Brain microvascular endothelial cell (primary cell): Measurements from ENCODE around the gene DDX54.

ENCODE experiments used
- DNase-seq: peaks from one replicate; pipeline ENCODE4 v3.0.0-alpha.2; 2020
- H3K27ac ChIP-seq: fragments of 250-450 bp; sonication (Bioruptor Pico); 2 replicates; pipeline ENCODE4 v1.5.1; 2020; ENCODE audit warnings: mild to moderate bottlenecking, moderate library complexity
- H3K27me3 ChIP-seq: fragments of 250-450 bp; sonication (Bioruptor Pico); replicated peaks from 2 replicates; pipeline ENCODE4 v1.5.1; 2020; ENCODE audit warnings: mild to moderate bottlenecking
- H3K36me3 ChIP-seq: fragments of 250-450 bp; sonication (Bioruptor Pico); replicated peaks from 2 replicates; pipeline ENCODE4 v1.5.1; 2020; ENCODE audit warnings: mild to moderate bottlenecking
- H3K4me3 ChIP-seq: 2 replicates; pipeline ENCODE4 v1.5.1; 2011; ENCODE audit warnings: low read depth, mild to moderate bottlenecking, control low read depth, low read length, moderate library complexity
- CTCF ChIP-seq: IDR thresholded peaks from 2 replicates; pipeline ENCODE4 v1.5.1; 2011; ENCODE audit warnings: low read depth, mild to moderate bottlenecking, moderate library complexity, low read length, control low read depth, inconsistent platforms; ENCODE audit errors: missing control alignments
- in situ Hi-C: cut with HindIII; loops from 2 replicates; pipeline ENCODE4 v1.10.0; 2017; ENCODE audit warnings: low sequenced_read_pairs, low pct_ligation_motif_present

The DDX54 gene

GRCh38 chr12:113220593-113221180 is 35.4 kb upstream of the DDX54 start:
- H3K27ac ChIP-seq = peak overlapping the region; percentile 77
- in situ Hi-C loops = no loop called here
- DNase-seq = no peak
- no peaks in the 10 kb centered on the region for H3K36me3 ChIP-seq
- H3K27me3 ChIP-seq = no peaks in the 10 kb centered on the region
- peak overlapping the region; percentile 74 for H3K4me3 ChIP-seq
- no peak for TF ChIP-seq CTCF

- TF ChIP-seq CTCF = no peak
- H3K36me3 ChIP-seq = no peaks in the 10 kb centered on the region
- H3K4me3 ChIP-seq = no peak overlapping the region
- in situ Hi-C loops = no loop called here
- peak overlapping the region; percentile 85 for H3K27ac ChIP-seq
- DNase-seq = no peak
- no peaks in the 10 kb centered on the region for H3K27me3 ChIP-seq
Measured at GRCh38 chr12:113216027-113216426, 30.7 kb upstream of the DDX54 start.

- TF ChIP-seq CTCF = peak; percentile 2
- in situ Hi-C loops = no loop called here
- H3K27me3 ChIP-seq = no peaks in the 10 kb centered on the region
- DNase-seq = peak; percentile 97
- H3K27ac ChIP-seq = peak overlapping the region; percentile 89
- H3K4me3 ChIP-seq = no peak overlapping the region
- no peaks in the 10 kb centered on the region for H3K36me3 ChIP-seq
Measured at GRCh38 chr12:113214895-113215400, 29.7 kb upstream of the DDX54 start.

- in situ Hi-C loops = no loop called here
Measured at GRCh38 chr12:113211160-113211559, 25.9 kb upstream of the DDX54 start.

GRCh38 chr12:113208041-113208934 is 23.0 kb upstream of the DDX54 start:
- in situ Hi-C loops = no loop called here
- H3K4me3 ChIP-seq = no peak overlapping the region
- no peaks in the 10 kb centered on the region for H3K27me3 ChIP-seq
- H3K27ac ChIP-seq = no peak overlapping the region
- DNase-seq = peak; percentile 23
- TF ChIP-seq CTCF = no peak
- H3K36me3 ChIP-seq = no peaks in the 10 kb centered on the region

More at GRCh38 chr12:113211160-113211559, 25.9 kb upstream of the DDX54 start:
- Histone ChIP-seq H3K27ac (no peak overlapping the region), H3K4me3 (no peak overlapping the region), H3K27me3 (no peaks in the 10 kb centered on the region), H3K36me3 (no peaks in the 10 kb centered on the region)
- no peak for TF ChIP-seq CTCF
- no peak for DNase-seq
